GM21786 (cell line): ENCODE data around the gene GRIP2.
"Not testable (repeated sequence)": the region's sequence is repeated elsewhere in the genome, so short reads cannot be mapped to it uniquely, and the experiment has no call there.

Experiments used
- ATAC-seq: cut with Tn5 transposase; IDR thresholded peaks from one replicate; pipeline ENCODE4 v1.9.1; 2021; ENCODE audit not compliant: unreplicated experiment

GRIP2 gene

GRCh38 chr3:14522768-14523167, 17.4 kb downstream of the GRIP2 start:
- no peak for ATAC-seq

GRCh38 chr3:14522129-14522691, 17.9 kb downstream of the GRIP2 start:
- no peak for ATAC-seq

- no peak for ATAC-seq
Measured at GRCh38 chr3:14521611-14522010, 18.5 kb downstream of the GRIP2 start.

GRCh38 chr3:14520967-14521366, 19.2 kb downstream of the GRIP2 start:
- no peak for ATAC-seq

GRCh38 chr3:14520149-14520548, 20.0 kb downstream of the GRIP2 start:
- no peak for ATAC-seq

GRCh38 chr3:14519406-14519805, 20.7 kb downstream of the GRIP2 start:
- ATAC-seq = no peak

- no peak for ATAC-seq
Measured at GRCh38 chr3:14518893-14519292, 21.2 kb downstream of the GRIP2 start.

GRCh38 chr3:14518432-14518802, 21.7 kb downstream of the GRIP2 start:
- ATAC-seq = no peak

GRCh38 chr3:14517601-14518431, 22.3 kb downstream of the GRIP2 start:
- ATAC-seq = no peak

GRCh38 chr3:14516738-14517345, 23.3 kb downstream of the GRIP2 start:
- no peak for ATAC-seq

GRCh38 chr3:14515526-14515925, 24.6 kb downstream of the GRIP2 start:
- ATAC-seq = not testable (repeated sequence)

GRCh38 chr3:14514323-14514720, 25.8 kb downstream of the GRIP2 start:
- no peak for ATAC-seq

- ATAC-seq = no peak
Measured at GRCh38 chr3:14513566-14514322, 26.4 kb downstream of the GRIP2 start.

GRCh38 chr3:14512942-14513327, 27.2 kb downstream of the GRIP2 start:
- no peak for ATAC-seq

GRCh38 chr3:14512281-14512941, 27.7 kb downstream of the GRIP2 start:
- no peak for ATAC-seq

GRCh38 chr3:14511623-14512280, 28.4 kb downstream of the GRIP2 start:
- no peak for ATAC-seq

GRCh38 chr3:14510838-14511622, 29.1 kb downstream of the GRIP2 start:
- ATAC-seq = no peak

GRCh38 chr3:14509796-14510100, 30.4 kb downstream of the GRIP2 start:
- ATAC-seq = no peak

GRCh38 chr3:14508966-14509795, 31.0 kb downstream of the GRIP2 start:
- peak; percentile 53 for ATAC-seq
